Ovary (tissue), 3 donors: Measurements from ENCODE around the gene FBXL4.
A peak's percentile ranks its signal among the peaks of the same experiment; 100 is the strongest.

Experiments
- EP300 ChIP-seq: sonication (generic); formaldehyde crosslinking; IDR thresholded peaks from one replicate; pipeline ENCODE4 v1.6.1; 2017; ENCODE audit warnings: antibody characterized with exemption
- POLR2A ChIP-seq: fragments of 450-650 bp; IDR thresholded peaks from one replicate; pipeline ENCODE4 v1.6.1; 2017; ENCODE audit warnings: antibody characterized with exemption, mild to moderate bottlenecking, moderate library complexity
- TF ChIP-seq, protein P1 (sequence below), 3 donors: fragments of 450-650 bp in 2 of 3; fragments of 200-600 bp in 1 of 3; IDR thresholded peaks; one replicate each; pipeline versions ENCODE4 v1.5.1 to v1.8.0; 2016 to 2022; ENCODE audit warnings: antibody characterized with exemption in 3 of 3, mild to moderate bottlenecking in 1 of 3
- donor health status: DM: no; HTN: no; CAD: no.

DNA sequence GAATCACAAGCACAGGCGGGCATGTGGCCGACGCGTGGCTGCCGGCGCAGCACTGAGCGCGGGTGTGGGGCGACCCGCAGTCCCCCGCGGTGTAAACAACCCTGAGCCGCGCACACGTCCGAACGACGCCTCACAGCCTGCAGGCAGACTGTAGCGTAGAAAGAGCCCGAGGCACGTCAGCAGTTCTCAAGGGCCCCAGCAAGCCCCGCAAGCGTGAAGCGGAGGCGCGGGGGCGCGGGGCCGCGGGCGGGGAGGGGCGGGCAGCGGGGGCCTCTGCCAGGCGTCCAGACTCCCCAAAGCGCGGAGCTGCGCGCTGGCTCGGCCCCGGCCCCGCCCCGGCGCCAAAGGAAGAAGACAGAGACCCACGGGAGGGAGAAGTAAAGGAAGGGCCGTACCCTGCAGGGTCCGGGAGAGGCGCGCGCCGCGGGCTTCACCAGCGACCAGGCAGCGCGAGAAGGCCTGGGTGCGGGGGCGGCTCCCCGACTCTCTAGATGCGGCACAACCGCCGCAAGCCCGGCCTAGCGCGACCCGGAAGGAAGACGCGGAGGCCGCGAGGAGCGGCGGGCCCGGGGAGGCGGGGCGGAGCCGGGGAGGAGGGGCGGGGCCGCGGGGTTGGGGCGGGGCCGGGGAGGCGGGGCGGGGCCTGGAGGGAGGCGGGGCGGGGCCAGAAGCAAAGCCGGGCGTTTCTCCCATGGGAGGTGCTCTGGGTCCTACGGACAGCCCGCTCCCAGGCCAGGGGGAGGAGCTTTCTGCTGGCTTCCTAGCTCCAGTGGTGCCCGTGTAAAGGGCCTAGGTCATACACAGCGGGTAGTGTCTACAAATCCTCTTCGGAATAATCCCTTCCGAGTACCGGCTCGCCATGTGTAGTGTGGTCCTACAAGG is at the start of gene FBXL4:
- TF ChIP-seq, protein P1, sequence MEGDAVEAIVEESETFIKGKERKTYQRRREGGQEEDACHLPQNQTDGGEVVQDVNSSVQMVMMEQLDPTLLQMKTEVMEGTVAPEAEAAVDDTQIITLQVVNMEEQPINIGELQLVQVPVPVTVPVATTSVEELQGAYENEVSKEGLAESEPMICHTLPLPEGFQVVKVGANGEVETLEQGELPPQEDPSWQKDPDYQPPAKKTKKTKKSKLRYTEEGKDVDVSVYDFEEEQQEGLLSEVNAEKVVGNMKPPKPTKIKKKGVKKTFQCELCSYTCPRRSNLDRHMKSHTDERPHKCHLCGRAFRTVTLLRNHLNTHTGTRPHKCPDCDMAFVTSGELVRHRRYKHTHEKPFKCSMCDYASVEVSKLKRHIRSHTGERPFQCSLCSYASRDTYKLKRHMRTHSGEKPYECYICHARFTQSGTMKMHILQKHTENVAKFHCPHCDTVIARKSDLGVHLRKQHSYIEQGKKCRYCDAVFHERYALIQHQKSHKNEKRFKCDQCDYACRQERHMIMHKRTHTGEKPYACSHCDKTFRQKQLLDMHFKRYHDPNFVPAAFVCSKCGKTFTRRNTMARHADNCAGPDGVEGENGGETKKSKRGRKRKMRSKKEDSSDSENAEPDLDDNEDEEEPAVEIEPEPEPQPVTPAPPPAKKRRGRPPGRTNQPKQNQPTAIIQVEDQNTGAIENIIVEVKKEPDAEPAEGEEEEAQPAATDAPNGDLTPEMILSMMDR (IDR thresholded peaks at IDR 0.05), result no peak
- no peak for TF ChIP-seq EP300
- peak; percentile 42 for TF ChIP-seq POLR2A
